ENCODE results near the gene HELB.

DNA sequence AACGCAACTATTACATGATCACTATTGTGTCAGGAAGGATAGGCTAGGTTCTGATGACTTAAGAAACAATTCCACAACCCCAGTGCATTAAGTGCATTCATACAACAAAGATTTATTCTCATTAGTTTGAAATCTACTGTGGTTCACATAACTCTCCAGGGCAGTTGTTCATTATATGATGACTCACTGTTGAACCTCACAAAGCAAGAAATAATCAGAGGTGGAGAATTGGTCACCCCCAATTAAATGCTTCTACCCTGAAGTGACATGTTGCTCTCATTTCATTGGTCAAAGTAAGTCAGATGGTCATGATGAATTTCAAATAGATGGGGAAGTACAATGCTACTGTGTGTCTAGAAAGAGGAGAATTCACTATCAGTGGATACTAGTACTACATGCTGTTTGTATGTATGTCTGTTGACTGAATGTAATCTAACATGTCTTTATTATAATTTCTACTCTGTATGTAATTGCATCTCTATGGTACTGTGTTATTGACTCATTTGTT lies 6.1 kb upstream of the HELB start:
- TF ChIP-seq, protein P1, sequence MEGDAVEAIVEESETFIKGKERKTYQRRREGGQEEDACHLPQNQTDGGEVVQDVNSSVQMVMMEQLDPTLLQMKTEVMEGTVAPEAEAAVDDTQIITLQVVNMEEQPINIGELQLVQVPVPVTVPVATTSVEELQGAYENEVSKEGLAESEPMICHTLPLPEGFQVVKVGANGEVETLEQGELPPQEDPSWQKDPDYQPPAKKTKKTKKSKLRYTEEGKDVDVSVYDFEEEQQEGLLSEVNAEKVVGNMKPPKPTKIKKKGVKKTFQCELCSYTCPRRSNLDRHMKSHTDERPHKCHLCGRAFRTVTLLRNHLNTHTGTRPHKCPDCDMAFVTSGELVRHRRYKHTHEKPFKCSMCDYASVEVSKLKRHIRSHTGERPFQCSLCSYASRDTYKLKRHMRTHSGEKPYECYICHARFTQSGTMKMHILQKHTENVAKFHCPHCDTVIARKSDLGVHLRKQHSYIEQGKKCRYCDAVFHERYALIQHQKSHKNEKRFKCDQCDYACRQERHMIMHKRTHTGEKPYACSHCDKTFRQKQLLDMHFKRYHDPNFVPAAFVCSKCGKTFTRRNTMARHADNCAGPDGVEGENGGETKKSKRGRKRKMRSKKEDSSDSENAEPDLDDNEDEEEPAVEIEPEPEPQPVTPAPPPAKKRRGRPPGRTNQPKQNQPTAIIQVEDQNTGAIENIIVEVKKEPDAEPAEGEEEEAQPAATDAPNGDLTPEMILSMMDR (conservative IDR thresholded peaks at IDR 0.05 in 1 of 2, IDR thresholded peaks at IDR 0.05 in 1 of 2; ENCODE audit: extremely low read depth in 1 of 2, insufficient read depth in 1 of 2, low read depth in 1 of 2, low read length in 2 of 2), result no peak
- TF ChIP-seq EZH2 (IDR thresholded peaks at IDR 0.05; ENCODE audit: borderline replicate concordance, low read length), result no peak

Measured in mammary epithelial cell (primary cell).